Stomach smooth muscle (tissue), 2 donors: ENCODE measurements around the gene ZFYVE27.
A peak's percentile ranks its signal among the peaks of the same experiment; 100 is the strongest.

ENCODE experiments used
- H3K27ac ChIP-seq: one replicate; pipeline ENCODE4 v1.7.0; 2013; ENCODE audit warnings: mild to moderate bottlenecking, low read length, inconsistent platforms
- H3K27me3 ChIP-seq, 2 donors: one replicate each; pipeline ENCODE4 v1.7.0; 2013; ENCODE audit warnings: low read length in 2 of 2; ENCODE audit not compliant: insufficient read depth in 2 of 2, control insufficient read depth in 1 of 2
- H3K36me3 ChIP-seq, 2 donors: one replicate each; pipeline ENCODE4 v1.7.0; 2013; ENCODE audit warnings: low read length in 2 of 2; ENCODE audit not compliant: control insufficient read depth in 2 of 2, insufficient read depth in 2 of 2
- H3K4me1 ChIP-seq: one replicate; pipeline ENCODE4 v1.7.0; 2013; ENCODE audit warnings: low read length; ENCODE audit not compliant: control insufficient read depth, insufficient read depth
- H3K4me3 ChIP-seq, 2 donors: one replicate each; pipeline ENCODE4 v1.7.0; 2013; ENCODE audit warnings: low read length in 2 of 2
- H3K9ac ChIP-seq, 2 donors: one replicate each; pipeline ENCODE4 v1.7.0; 2013; ENCODE audit warnings: low read length in 2 of 2, mild to moderate bottlenecking in 1 of 2
- H3K9me3 ChIP-seq, 2 donors: one replicate each; pipeline ENCODE4 v1.7.0; 2013; ENCODE audit warnings: low read length in 2 of 2; ENCODE audit not compliant: control insufficient read depth in 2 of 2
- donor health status: healthy.
- donor health status: Pancreatic carcinoma.

ZFYVE27 gene

DNA sequence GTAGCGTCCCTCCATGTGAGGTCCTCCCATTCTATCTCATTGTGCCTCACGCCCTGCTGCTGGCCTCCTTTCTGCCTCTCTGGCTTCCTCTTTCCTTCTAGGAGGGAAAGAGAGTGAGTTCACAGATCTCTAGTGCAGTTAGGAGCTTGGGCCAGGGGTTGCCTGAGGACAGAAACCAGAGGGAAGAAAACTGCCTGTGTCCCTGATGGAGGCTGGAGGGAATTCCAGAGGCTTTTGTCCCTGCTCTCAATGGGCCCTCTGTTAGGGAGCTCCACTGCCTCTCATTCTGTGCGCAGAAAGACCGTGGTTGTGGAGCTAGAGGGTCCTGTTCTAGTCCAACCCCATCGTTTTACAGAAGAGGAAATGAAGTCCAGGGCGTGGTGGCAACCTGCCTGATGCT lies 18.8 kb upstream of the ZFYVE27 start:
- no peaks in the 10 kb centered on the region for H3K27me3 ChIP-seq

DNA sequence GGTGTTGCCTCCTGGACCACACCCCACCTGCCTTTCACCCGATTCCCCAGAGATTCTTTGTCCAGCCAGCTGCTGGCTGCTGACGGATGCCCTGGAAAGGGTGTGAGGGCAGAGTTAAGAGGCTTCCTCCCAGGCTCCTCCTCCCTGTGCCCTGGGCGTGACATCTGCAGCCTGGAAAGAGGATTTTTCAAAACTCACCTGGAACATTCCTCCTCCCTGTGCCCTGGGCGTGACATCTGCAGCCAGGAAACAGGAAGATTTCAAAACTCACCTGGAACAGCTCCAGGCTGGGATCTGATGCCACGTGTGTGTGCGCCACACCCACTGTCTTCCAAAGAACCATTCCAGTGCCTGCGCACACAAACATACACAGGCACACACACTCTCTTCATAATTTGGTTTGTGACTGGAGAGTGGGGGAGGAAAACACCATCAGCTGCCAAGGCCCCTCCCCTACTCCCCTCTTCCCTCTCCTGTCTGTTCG lies 18.2 kb upstream of the ZFYVE27 start:
- no peaks in the 10 kb centered on the region for H3K27me3 ChIP-seq
- H3K4me1 ChIP-seq = peaks cover 56% of the 10 kb centered on the region
- peak overlapping the region in 1 of 2 donors; percentile 29 for H3K4me3 ChIP-seq
- H3K36me3 ChIP-seq = peaks cover 21 to 24% of the 10 kb centered on the region in 2 donors
- H3K9me3 ChIP-seq = no peaks in the 10 kb centered on the region
- peak overlapping the region; percentile 67 for H3K27ac ChIP-seq
- peak overlapping the region in 1 of 2 donors; percentile 36 for H3K9ac ChIP-seq

More for the DNA sequence above, 18.8 kb upstream of the ZFYVE27 start:
- Histone ChIP-seq H3K27ac (peak overlapping the region; percentile 67), H3K4me3 (peak overlapping the region in 1 of 2 donors; percentile 29), H3K9ac (peak overlapping the region in 1 of 2 donors; percentile 36), H3K4me1 (peaks cover 56% of the 10 kb centered on the region), H3K36me3 (peaks cover 20 to 24% of the 10 kb centered on the region in 2 donors), H3K9me3 (no peaks in the 10 kb centered on the region)

DNA sequence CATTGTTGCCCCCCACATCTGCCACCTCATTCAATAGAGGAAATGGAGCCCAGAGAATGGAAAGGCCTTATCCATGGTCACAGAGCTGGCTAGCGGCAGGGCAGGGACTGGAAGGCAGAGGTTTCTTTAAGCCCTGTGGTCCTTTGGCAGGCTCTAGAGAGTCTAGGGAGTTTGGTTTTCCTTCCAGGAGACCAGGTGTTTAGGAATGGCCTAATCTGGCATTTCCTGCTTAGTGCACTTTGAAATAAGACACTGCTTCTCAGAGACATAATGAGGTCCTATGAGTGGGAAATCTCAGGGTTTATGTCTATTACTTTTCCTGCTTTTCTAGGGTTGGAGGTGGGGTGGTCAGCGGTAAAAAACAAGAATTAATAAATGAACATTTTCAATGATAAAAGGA lies 17.3 kb upstream of the ZFYVE27 start:
- H3K27me3 ChIP-seq = no peaks in the 10 kb centered on the region
- no peak overlapping the region for H3K27ac ChIP-seq
- peaks cover 53% of the 10 kb centered on the region for H3K4me1 ChIP-seq
- no peak overlapping the region for H3K9ac ChIP-seq
- H3K4me3 ChIP-seq = no peak overlapping the region
- no peaks in the 10 kb centered on the region for H3K9me3 ChIP-seq
- H3K36me3 ChIP-seq = peaks cover 21 to 24% of the 10 kb centered on the region in 2 donors

DNA sequence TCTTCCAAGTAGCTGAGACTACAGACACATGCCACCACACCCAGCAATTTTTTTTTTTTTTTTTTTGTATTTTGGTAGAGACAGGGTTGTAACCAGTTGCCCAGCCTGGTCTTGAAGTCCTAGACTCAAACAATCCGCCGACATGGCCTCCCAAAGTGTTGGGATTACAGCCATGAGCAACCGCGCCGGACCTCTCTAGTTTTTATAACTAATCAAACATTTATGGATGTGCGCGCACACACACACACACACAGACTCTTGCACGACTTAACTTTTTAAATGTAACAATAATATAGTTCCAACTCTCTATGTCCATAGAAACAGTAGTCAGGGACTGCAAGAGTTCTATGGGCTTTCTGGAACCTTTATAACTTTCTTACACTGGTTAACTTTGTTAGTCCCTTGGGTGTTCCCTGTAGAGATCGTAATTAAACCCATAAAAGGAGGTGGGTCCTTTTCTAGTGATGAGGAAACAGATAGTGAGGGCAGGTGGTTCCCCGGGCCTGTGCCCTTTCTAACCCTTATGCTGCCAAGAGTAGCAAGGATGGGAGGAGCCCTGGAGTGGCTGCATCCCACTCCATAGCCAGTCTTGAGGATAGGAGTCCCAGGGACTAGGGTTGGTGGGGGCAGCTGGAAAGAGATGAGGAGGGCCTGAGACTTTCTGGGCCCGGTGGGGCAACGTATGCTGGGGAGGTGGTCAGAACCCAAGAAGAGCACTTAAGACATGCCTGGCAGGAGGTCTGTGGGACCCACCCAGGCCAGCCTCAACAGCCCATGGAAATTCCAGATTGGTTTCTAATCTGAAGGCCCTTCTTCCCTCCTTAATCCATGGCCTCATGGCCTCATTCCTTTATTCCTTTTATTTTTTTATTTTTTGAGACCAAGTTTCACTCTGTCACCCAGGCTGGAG lies 14.8 kb upstream of the ZFYVE27 start:
- Histone ChIP-seq H3K9ac (no peak overlapping the region), H3K27ac (no peak overlapping the region), H3K4me3 (no peak overlapping the region)

DNA sequence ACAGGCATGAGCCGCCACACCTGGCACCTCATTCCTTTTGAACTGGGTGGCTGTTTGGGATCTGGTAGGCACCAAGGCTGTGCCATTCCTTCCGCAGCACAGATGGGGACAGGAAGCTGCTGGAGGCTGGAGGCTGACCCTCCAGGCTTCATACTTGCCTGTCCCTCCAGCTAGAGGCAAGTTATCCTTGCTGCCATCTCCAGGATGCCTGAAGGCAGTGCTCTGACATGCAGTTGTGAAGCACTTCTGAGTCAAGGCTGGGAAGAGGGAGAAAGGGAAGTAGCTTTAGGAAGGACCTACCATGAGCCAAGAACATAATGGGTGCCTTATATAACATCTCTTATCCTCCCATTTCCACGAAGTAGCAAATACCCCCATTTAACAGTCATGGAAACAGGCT lies 13.9 kb upstream of the ZFYVE27 start:
- H3K36me3 ChIP-seq = peaks cover 7 to 9% of the 10 kb centered on the region in 2 donors
- no peak overlapping the region for H3K9ac ChIP-seq
- H3K9me3 ChIP-seq = no peaks in the 10 kb centered on the region
- H3K27me3 ChIP-seq = no peaks in the 10 kb centered on the region
- H3K4me1 ChIP-seq = peaks cover 26% of the 10 kb centered on the region
- no peak overlapping the region for H3K4me3 ChIP-seq
- peak overlapping the region; percentile 24 for H3K27ac ChIP-seq

More for the DNA sequence above, 14.8 kb upstream of the ZFYVE27 start:
- Histone ChIP-seq H3K9me3 (no peaks in the 10 kb centered on the region), H3K4me1 (peaks cover 34% of the 10 kb centered on the region), H3K36me3 (peaks cover 16% of the 10 kb centered on the region in 2 donors), H3K27me3 (no peaks in the 10 kb centered on the region)

DNA sequence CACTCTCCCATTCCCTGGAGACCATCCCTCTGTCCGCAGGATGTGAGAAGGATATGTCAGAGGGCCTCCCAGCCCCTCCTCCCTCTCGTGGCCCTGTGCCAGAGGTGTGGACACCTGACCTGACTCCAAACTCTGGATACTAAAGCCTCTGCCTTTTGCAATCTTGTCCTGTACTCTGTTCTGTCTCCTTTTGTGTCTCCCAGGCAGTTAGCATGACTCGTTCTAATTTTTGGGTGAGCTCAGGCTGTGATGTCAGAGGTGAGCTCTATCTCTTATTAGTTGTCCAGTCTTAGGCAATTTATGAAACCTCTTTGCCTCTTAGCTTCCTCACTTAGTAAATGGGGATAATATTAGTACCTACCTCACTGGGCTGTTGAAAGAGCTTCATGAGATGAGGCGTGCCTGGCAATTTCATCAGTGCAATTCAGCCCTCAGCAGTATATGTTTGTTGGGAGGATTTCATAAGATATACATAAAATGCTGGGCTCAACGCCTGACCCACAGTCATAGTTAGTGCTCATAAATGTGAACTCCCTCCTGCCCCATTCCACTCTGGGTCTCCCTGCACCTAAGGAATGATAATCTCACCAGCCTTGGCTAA lies 12.5 kb upstream of the ZFYVE27 start:
- peaks cover 12% of the 10 kb centered on the region for H3K4me1 ChIP-seq
- no peak overlapping the region for H3K27ac ChIP-seq
- H3K9me3 ChIP-seq = no peaks in the 10 kb centered on the region
- no peak overlapping the region for H3K4me3 ChIP-seq
- H3K36me3 ChIP-seq = peaks cover 4 to 9% of the 10 kb centered on the region in 2 donors
- H3K9ac ChIP-seq = no peak overlapping the region
- H3K27me3 ChIP-seq = no peaks in the 10 kb centered on the region

DNA sequence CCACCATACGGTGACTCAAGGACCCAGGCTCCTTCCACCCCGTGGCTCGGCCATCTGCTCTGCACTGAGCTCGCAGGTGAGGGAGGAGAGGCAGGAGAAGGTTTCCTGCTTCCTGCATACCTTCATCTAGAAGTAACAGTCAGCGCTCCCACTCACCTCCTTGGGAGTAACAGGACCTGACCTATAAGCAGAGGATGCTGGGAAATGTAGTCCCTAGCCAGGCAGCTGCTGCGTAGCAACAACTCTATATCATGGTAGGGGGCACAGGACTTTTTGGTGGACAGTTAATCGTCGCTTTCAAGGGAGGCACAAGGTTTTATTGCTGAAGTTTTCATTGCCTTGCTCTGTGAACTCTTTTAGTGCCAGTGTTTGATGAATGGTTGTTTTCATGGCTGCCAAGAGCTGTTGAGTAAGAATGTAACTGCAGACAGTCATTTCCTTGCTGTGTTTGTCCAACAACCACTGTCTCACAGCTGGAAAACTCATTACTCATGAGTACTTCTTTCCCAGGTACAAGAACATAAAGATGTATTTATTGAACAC lies 10.2 kb upstream of the ZFYVE27 start:
- Histone ChIP-seq H3K4me1 (peaks cover 16% of the 10 kb centered on the region), H3K27me3 (no peaks in the 10 kb centered on the region), H3K9me3 (no peaks in the 10 kb centered on the region), H3K27ac (peak overlapping the region; percentile 53), H3K4me3 (peak overlapping the region; percentile 43 to 52), H3K9ac (peak overlapping the region in 1 of 2 donors; percentile 29), H3K36me3 (peaks cover 4 to 7% of the 10 kb centered on the region in 2 donors)

DNA sequence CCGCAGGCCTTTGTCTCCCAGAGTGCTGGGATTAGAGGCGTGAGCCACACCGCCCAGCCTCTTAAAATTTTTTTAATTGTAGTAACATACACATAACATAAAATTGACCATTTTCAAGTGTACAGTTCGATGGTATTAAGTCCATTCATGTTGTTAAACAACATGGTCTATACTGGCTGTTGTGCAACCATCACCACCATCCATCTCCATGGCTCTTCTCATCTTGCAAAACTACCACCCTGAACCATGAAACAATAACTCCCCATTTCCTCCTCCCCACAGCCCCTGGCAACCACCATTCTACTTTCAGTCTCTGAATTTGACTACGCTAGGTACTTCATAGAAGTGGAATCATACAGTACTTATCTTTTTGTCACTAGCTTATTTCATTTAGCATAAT lies 7.9 kb upstream of the ZFYVE27 start:
- H3K36me3 ChIP-seq = no peaks in the 10 kb centered on the region
- no peaks in the 10 kb centered on the region for H3K27me3 ChIP-seq
- H3K9ac ChIP-seq = no peak overlapping the region
- peaks cover 16% of the 10 kb centered on the region for H3K4me1 ChIP-seq
- no peaks in the 10 kb centered on the region for H3K9me3 ChIP-seq
- no peak overlapping the region for H3K4me3 ChIP-seq
- H3K27ac ChIP-seq = no peak overlapping the region

DNA sequence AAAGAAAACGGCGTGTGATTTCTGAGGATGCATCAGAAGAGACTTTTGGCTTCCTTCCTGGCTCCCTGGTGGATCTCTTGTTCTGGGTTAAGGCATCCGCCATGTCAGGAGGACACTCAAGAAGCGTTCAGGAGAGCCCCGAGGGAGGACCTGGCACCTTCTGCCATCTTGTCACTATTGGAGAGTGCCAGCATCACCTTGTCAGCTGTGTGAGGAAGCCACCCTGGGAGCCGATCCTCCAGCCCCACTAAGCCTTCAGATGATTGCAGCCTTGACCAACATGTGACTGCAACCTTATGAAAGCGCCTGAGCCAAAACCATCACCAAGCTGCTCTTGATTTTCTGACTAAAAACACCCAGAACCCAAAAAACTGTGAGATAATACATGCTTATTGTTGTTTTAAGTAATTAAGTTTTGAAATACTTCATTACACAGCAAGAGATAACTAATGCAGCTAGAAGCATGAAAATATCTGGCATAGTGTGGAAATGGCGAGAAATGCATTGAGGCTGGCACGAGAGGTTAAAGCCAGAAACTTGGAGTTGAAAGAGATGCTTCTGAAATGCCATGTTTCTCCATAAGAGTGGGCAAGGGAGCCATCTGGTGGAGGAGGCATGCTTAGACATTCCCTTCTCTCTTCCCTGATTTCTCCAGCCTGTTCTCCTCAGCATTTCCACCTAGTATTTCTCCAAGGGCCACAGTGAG lies 5.4 kb upstream of the ZFYVE27 start:
- Histone ChIP-seq H3K4me3 (no peak overlapping the region), H3K9me3 (no peaks in the 10 kb centered on the region), H3K36me3 (no peaks in the 10 kb centered on the region), H3K9ac (no peak overlapping the region), H3K27ac (no peak overlapping the region), H3K27me3 (no peaks in the 10 kb centered on the region), H3K4me1 (peaks cover 11% of the 10 kb centered on the region)

DNA sequence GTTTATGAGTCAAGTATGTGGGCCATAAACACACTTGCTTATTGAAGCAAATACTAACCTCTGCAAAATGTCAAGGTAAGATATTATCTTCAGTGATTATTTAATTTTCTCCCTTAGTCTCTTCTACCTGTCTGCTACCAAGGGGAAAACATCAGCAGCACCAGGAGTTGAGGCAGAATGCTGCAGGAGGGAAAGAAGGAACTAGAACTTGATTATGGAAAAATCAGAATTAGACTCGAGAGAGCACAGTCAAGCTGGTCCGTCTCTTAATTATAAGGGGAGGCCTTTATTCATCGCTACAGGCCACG lies 4.9 kb upstream of the ZFYVE27 start:
- Histone ChIP-seq H3K36me3 (no peaks in the 10 kb centered on the region), H3K4me1 (peaks cover 10% of the 10 kb centered on the region), H3K9me3 (no peaks in the 10 kb centered on the region), H3K27ac (no peak overlapping the region), H3K9ac (no peak overlapping the region), H3K4me3 (no peak overlapping the region), H3K27me3 (no peaks in the 10 kb centered on the region)
